Measurements from ENCODE around the gene RMI1.

DNA sequence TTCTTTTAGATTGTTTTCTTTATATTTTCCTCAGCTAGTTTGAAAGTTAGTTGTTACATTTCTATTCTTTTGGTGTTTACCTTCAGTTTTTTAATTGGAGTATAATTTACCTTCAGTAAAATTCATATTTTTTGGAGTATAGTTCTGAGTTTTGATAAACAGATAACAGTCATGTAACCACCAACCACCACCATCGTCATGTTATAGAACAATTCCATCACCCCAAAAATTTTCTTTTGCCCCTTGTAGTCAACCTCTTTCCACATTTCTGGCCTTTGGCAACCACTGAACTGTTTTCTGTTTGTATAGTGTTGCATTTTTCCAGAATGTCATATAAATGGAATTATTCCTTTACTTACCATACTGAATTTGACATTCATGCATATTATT lies 6.8 kb downstream of the RMI1 start:
- TF ChIP-seq, protein P1, sequence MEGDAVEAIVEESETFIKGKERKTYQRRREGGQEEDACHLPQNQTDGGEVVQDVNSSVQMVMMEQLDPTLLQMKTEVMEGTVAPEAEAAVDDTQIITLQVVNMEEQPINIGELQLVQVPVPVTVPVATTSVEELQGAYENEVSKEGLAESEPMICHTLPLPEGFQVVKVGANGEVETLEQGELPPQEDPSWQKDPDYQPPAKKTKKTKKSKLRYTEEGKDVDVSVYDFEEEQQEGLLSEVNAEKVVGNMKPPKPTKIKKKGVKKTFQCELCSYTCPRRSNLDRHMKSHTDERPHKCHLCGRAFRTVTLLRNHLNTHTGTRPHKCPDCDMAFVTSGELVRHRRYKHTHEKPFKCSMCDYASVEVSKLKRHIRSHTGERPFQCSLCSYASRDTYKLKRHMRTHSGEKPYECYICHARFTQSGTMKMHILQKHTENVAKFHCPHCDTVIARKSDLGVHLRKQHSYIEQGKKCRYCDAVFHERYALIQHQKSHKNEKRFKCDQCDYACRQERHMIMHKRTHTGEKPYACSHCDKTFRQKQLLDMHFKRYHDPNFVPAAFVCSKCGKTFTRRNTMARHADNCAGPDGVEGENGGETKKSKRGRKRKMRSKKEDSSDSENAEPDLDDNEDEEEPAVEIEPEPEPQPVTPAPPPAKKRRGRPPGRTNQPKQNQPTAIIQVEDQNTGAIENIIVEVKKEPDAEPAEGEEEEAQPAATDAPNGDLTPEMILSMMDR (IDR thresholded peaks at IDR 0.05), result no peak
- no peak for TF ChIP-seq POLR2AphosphoS5 (IDR thresholded peaks at IDR 0.05)
